GM08714 (cell line): ENCODE measurements around the gene C9orf43.
"Not testable (repeated sequence)": the region's sequence is repeated elsewhere in the genome, so short reads cannot be mapped to it uniquely, and the experiment has no call there.

Source experiments
- H3K4me3 ChIP-seq: fragments of 200-500 bp; sonication (Bioruptor generic); 2 replicates; pipeline ENCODE4 v1.5.1; 2014; ENCODE audit warnings: mild to moderate bottlenecking, low read length, inconsistent platforms
- ZNF274 ChIP-seq: IDR thresholded peaks from 2 replicates; pipeline ENCODE4 v1.6.1; 2012; ENCODE audit warnings: mild to moderate bottlenecking, low read depth, low read length

The C9orf43 gene

DNA sequence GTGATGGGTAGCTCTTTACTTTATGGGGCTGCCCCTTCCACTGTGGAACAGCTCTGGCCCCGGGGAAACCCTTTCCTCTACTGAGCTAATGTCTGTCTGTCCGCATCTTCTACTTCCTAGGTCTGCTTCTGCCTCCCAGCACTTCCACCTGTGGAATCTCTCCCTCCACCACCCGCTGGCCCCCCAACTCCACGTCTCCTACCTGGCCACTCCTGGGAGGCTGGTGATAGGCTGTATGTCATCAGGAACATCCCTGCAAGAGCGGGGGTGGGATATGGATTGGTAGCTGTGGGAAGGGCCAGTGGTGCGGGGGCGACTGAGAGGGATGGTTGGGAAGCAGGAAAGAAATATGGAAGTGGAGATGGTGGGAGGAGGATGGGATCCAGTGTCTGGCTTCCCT is 18.6 kb upstream of the C9orf43 start:
- TF ChIP-seq ZNF274: no peak
- no peak overlapping the region for H3K4me3 ChIP-seq

DNA sequence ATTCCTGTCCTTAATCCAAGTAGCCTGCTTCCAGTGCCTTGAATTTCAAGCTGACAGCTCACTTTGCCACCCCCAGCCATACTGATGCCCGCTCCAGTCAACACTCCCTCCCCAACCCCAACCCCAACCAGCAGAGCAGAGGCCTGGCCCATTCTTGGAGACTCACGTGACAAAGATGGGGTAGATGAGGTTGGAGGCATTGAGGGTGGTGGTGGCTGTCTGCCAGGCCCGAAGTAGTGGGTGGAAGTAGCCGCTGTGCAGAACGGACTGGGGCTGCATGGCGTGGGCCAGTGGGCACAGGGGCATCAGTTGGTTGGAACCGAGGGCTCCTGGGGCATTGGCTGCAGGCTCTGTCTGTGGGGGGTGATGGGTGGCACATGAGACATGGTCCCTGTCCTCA is 17.3 kb upstream of the C9orf43 start:
- no peak overlapping the region for H3K4me3 ChIP-seq
- no peak for TF ChIP-seq ZNF274

DNA sequence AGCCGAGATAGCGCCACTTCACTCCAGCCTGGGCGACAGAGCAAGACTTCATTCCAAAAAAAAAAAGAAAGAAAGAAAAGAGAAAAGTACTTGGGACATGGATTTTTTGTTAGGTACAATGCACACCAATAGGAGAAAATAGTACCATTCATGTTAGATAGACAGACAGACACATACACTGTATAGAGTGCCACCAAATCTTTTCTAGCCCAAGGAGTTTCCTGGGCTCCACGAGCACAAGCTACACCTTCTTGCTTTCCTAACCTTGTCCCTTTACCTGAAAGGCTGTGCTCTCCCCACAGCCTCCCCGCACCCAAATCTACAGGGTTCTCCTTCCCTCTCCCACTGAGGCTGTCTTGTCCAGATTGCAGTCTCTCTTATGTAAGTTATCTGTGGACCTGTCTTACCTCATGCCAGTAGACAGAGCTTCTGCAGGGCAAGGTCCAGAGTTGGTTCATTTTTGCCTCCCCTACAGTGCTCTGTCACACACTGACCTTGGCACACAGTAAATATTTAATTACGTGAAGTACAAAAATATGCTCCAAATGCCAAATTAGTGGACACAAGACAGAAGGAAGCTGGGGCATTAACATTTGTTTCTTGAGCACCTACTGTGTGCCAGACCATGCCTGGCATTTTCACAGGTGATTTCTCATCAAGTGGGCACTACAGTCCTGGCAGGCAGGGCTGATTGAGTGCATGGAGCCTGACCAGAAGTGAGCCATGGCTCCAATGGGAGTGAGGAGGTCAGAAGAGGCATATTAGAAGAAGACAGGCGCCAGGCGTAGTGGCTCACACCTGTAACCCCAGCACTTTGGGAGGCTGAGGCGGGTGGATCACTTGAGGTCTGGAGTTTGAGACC is 15.3 kb upstream of the C9orf43 start:
- TF ChIP-seq ZNF274: no peak
- H3K4me3 ChIP-seq: no peak overlapping the region

DNA sequence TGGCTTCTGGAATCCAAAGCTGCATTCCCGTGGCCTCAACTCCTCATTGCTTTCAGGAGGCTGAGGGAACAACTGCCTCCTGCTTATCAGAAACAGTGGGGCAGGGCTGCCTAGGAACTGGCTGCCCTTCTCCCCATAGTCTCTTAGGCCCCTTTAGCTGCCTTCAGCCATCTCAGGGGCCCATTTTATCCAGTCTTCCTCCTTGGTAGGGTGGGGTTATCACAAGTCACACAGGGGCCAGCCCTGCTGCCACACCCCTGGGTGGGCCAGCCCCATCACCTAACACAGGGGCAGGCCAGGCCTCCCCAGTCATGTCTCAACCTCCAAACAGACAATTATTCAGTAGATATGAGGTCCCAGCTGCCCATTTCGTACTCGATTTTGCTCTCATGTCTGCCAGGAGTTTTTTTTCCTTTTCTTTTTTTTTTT is 13.3 kb upstream of the C9orf43 start:
- no peak overlapping the region for H3K4me3 ChIP-seq
- no peak for TF ChIP-seq ZNF274

DNA sequence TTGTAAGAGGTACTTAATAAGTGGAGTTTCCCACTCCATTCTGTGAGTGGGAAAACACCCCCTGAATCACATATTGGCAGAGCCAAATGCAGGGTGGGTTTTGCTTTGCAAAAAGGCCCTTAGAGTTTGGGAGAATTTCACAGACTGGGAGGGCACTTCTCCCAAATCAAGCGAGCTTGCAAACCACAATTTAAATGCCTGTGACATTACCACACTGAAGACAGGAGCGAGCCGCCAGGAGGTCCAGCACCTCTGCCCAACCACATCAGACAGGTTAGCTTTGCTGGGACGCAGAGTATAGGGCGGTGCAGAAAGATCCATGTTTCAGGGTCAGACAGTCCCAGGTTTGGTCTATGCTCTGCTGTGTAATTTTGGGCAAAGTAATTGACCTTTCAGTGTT is 11.8 kb upstream of the C9orf43 start:
- TF ChIP-seq ZNF274: no peak
- no peak overlapping the region for H3K4me3 ChIP-seq

DNA sequence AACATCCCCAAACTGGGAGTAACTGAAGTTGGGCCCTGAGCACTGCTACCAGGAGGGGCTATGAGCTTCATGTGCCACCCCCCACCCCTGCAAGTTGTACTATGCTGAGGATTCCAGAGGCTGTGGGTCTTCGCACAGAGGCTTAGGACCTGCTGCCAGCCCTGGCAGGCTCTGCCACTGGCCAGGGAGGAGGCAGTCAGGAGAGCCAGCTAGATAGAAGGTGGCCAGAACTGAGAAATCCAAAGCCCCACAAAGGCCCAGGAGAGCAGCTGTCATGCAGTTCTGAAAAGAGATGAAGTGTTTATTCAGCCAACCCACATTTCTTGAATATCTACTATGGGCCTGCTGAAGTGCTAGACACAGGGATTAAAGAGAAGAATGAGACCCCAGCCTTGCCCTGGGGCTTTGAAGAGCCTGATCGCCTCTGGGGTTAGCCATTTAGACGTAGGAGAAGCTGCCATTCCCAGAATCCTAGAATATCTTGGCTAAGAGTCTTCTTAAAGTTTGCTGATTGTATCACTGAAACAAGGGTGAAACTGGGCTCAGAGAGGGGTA is 10.8 kb upstream of the C9orf43 start:
- no peak overlapping the region for H3K4me3 ChIP-seq
- no peak for TF ChIP-seq ZNF274

DNA sequence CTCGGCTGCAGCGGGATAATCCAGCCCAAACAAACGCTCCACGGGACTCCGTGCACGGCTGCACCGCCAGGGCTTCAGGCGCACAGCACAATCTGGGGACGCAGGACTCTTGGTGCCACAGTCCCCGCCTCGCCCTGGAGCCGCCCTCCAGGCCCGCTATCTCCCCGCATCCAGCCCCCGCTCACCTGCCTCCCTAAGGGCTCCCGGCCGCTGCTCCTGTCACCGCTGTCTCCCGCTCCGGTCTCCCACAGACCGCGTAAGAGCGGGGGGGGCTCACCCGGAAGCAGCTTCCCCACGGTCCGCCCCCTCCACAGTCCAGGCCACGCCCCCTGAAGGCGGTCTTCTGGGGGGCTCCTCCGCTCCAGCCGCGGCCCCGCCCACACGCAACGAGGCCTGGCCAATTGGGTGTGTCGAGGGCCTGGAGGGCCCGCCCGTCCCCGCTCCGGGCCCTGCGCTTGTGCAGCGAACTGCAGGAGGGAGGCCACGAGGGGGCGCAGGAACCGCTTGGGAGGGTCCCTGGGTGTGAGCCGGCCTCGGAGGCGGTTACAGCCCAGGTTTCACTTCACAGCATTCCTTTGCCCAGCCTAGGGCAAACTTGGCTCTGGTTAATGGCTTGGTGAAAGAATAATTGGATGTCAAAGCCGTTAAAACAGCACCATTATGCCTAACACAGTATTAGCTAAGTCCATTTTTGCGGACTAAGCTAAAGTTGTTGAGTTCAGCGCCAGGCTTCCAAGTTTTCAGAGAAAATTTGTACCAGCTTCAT is 9.3 kb upstream of the C9orf43 start, which contains the start of gene ALAD:
ALAD (minus strand) TSS at position 258 of the 766 bp plus-strand sequence. CDS start 7,725 bp downstream, outside the sequence.
- TF ChIP-seq ZNF274: no peak
- peak within 1 kb of the TSS; percentile 86 for H3K4me3 ChIP-seq

DNA sequence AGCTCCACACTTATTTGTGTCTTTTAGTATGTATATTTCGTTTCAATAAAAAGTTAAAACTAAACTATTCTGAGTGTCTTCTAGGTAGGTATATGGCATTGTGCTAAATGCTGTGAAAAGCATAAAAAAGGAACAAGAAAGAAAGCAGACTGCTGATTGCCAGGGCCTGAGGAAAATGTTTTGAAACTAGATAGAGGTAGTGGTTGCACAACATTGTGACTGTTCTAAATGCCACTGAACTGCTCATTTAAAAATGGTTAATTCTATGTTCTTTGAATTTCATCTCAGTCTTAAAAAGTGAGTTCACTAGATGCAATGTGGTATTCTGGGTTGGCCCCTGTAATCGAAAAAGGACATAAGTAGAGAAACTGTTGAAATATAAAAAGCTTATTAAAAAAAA is 6.9 kb upstream of the C9orf43 start:
- no peak for TF ChIP-seq ZNF274
- no peak overlapping the region for H3K4me3 ChIP-seq

DNA sequence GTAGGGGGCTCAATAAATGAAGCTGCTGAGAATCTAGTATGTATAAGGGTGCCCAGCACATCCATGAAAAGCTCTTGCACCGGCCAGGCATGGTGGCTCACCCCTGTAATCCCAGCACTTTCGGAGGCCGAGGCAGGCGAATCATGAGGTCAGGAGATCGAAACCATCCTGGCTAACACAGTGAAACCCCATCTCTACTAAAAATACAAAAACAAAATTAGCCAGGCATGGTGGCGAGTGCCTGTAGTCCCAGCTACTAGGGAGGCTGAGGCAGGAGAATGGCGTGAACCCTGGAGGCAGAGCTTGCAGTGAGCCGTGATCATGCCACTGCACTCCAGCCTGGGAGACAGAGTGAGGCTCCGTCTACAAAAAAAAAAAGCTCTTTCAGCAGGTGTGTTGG is 4.2 kb upstream of the C9orf43 start:
- H3K4me3 ChIP-seq: not testable (repeated sequence)

DNA sequence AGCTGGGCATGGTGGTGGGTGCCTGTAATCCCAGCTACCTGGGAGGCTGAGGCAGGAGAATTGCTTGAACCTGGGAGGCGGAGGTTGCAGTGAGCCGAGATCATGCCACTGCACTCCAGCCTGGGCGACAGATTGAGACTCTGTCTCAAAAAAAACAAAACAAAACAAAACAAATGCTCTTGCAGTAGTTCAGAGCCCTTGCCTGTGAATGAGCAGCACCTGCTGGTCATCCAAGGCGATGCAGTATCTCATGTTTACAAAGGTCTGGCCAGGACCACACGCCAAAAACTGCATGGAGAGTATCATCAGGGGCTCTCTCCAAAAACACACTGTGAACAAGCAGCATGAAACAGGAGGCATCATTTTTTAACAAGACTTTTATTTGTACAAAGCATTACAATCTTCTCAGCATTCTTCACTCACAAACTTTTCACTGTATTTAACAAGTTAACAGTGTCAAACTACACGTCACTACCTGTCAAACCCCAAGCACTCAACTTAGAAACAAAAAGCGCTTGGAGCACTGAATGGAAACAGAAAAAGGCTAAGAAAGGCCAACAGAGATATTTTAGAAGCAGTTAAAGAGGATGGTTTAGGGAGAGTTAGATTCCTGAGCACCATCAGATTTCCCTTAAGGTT is 3.6 kb upstream of the C9orf43 start:
- not testable (repeated sequence) for H3K4me3 ChIP-seq

DNA sequence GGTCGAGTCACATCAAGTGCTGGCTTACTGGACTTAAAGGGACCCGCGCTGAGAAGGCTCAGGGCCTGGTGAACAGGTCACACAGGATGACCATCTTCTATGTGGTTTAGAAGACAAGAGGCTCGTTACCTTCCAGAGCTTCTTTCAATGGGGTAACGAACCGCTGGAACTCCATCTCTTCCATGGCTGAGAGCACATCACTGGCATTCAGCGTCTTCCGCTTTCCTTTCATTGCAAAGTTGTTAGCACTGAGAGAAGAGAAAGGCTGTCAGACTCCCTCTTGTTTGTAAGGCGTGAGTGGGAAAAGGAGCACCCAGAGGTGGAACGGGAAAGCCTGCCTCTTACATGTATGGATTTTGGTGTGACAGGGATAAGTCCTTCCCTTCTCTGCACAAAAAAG is 1.1 kb upstream of the C9orf43 start:
- H3K4me3 ChIP-seq: peak overlapping the region; percentile 82
- no peak for TF ChIP-seq ZNF274

DNA sequence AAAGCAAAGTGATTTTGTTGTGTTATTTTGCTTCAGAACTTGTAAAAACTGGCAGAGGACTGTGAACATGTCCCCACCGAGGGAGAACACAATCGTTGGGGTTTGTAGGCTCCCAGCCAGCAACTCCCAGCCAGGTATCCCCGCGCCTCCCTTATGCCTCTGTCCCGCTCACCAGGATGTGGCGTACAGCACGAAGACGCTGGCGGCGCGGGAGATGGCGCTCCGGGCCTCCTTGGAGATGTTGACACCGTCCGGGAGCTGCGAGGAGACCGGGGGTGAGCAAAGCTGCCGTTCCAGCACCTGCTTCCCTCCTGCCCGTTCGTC is 702 bp upstream of the C9orf43 start:
- peak overlapping the region; percentile 82 for H3K4me3 ChIP-seq
- no peak for TF ChIP-seq ZNF274

DNA sequence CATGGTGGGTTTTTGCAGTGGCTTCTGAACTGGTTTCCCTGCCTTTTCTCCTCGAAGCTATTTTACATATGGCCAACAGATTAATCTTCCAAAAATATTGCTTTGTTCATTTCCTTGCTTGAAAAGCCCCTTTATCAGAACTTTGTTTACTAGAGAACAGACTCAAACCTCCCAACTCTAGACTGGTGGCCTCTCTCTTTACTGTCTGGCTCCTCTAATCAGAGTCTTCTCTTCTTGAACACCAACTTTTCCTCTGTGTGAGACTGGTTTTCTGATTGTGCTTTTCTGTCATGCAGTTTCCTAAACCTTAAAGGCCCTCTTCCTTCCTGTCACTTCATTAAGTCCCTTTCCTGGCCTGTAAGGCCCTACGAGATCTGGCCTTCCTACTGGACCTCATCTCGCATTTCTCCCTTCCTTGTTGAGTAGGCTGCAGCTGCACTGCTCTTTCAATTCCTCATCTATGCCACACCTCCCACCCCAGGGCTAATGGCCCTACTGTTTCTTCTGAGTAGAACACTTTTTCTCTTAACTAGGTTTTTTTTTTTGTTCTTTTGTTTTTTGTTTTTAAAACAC is 5.7 kb downstream of the C9orf43 start:
- no peak overlapping the region for H3K4me3 ChIP-seq
- TF ChIP-seq ZNF274: no peak

DNA sequence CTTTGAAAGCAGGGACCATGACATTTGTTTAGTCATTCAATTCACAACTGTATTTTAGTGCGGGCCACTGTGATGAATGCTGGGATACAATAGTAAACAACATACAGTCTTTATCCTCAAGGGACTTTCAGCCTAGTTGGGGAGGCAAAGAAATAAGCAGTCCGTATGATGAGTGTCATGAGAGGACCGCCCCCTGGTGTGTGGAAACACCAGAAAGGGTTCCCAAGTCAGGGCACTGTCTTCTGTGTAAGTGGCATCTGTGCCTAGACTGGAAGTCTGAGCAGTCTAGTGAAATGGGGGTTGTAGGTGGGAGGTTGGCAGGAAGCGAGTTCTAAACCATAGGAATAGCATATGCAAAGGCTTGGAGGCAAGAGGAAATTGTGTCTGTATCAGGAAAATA is 6.8 kb downstream of the C9orf43 start:
- no peak overlapping the region for H3K4me3 ChIP-seq
- no peak for TF ChIP-seq ZNF274
